Measurements from ENCODE around the gene SLC35G3.

SLC35G3 gene

GRCh38 chr17:35164716-35165115, 29.5 kb downstream of the SLC35G3 start:
- Mint-ChIP-seq H3K4me3 (no peak overlapping the region), H3K27ac (no peak overlapping the region), H3K4me1 (no peaks in the 10 kb centered on the region), H3K9me3 (no peaks in the 10 kb centered on the region), H3K27me3 (ENCODE audit: low read depth) (peaks cover 15% of the 10 kb centered on the region), H3K36me3 (ENCODE audit: low read depth) (no peaks in the 10 kb centered on the region)
- TF ChIP-seq, protein P1, sequence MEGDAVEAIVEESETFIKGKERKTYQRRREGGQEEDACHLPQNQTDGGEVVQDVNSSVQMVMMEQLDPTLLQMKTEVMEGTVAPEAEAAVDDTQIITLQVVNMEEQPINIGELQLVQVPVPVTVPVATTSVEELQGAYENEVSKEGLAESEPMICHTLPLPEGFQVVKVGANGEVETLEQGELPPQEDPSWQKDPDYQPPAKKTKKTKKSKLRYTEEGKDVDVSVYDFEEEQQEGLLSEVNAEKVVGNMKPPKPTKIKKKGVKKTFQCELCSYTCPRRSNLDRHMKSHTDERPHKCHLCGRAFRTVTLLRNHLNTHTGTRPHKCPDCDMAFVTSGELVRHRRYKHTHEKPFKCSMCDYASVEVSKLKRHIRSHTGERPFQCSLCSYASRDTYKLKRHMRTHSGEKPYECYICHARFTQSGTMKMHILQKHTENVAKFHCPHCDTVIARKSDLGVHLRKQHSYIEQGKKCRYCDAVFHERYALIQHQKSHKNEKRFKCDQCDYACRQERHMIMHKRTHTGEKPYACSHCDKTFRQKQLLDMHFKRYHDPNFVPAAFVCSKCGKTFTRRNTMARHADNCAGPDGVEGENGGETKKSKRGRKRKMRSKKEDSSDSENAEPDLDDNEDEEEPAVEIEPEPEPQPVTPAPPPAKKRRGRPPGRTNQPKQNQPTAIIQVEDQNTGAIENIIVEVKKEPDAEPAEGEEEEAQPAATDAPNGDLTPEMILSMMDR (IDR thresholded peaks at IDR 0.05; ENCODE audit: unreplicated experiment in 3 of 3): no peak

DNA sequence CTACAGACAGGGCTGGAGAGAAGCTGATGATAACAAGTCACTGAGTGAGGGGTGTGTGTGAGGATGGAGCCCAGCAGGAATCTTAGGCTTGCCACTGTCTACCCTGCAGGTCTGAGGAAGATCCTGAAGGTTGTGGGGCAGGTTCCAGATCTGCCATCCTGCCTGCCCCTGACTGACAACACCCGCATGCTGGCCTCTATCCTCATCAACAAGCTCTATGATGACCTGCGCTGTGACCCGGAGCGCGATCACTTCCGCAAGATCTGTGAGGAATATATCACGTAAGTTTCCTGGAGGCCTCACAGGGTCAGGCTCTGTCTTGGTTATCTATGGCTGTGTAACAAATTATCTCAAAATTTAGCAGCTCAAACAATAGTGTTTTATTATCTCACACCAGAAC, 30.3 kb downstream of the SLC35G3 start:
- TF ChIP-seq, protein P1 (IDR thresholded peaks at IDR 0.05; ENCODE audit: unreplicated experiment in 3 of 3): no peak
- no peaks in the 10 kb centered on the region for H3K4me1 Mint-ChIP-seq
- no peaks in the 10 kb centered on the region for H3K9me3 Mint-ChIP-seq
- H3K4me3 Mint-ChIP-seq: no peak overlapping the region
- no peak overlapping the region for H3K27ac Mint-ChIP-seq
- H3K27me3 Mint-ChIP-seq (ENCODE audit: low read depth): peaks cover 17% of the 10 kb centered on the region
- no peaks in the 10 kb centered on the region for H3K36me3 Mint-ChIP-seq (ENCODE audit: low read depth)

DNA sequence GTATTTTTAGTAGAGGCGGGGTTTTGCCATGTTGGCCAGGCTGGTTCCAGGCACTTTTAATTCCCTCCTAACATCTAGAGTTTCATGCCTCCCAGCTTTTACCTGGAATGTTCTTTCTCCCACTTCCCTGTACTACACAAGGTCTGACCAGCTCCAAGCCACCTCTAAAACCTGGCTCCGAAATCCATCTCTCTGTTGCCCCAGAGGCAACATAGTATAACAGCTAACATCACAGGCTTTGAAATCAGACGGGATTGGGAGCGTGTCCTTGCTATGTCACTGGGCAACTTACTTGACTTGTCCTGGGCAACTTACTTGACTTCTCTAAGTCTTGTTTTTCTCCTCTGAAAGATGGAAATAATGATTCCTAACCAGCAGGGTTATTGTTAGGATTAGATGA, 31.4 kb downstream of the SLC35G3 start:
- H3K4me1 Mint-ChIP-seq: no peaks in the 10 kb centered on the region
- H3K27me3 Mint-ChIP-seq (ENCODE audit: low read depth): peaks cover 17% of the 10 kb centered on the region
- no peaks in the 10 kb centered on the region for H3K36me3 Mint-ChIP-seq (ENCODE audit: low read depth)
- TF ChIP-seq, protein P1 (IDR thresholded peaks at IDR 0.05; ENCODE audit: unreplicated experiment in 3 of 3): no peak
- H3K27ac Mint-ChIP-seq: no peak overlapping the region
- no peak overlapping the region for H3K4me3 Mint-ChIP-seq
- no peaks in the 10 kb centered on the region for H3K9me3 Mint-ChIP-seq

DNA sequence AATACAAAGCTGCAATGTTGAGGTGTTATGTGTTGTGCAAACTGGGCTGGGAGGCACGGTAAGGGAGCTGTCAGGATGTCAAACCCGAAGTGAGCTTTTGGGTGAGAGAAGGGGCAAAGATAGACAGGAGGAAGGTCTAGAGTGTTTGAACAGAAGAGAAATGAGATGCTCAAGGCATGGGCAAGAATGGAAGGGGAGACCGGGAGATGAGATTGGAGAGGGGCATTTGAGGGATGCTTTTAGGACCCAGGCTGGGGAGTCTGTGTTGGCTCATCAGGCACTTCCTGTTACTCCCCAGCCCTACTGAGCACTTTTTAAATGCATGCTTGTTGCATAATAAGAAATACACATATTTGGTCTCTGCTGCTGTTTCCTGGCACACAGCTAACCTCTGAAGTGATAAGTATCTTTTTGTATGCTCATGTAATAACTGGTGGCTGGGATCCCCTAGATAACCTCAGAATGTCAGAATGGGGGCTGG, 32.9 kb downstream of the SLC35G3 start:
- H3K4me1 Mint-ChIP-seq: no peaks in the 10 kb centered on the region
- peaks cover 17% of the 10 kb centered on the region for H3K27me3 Mint-ChIP-seq (ENCODE audit: low read depth)
- H3K27ac Mint-ChIP-seq: no peak overlapping the region
- H3K9me3 Mint-ChIP-seq: no peaks in the 10 kb centered on the region
- no peaks in the 10 kb centered on the region for H3K36me3 Mint-ChIP-seq (ENCODE audit: low read depth)
- TF ChIP-seq, protein P1 (IDR thresholded peaks at IDR 0.05; ENCODE audit: unreplicated experiment in 3 of 3): no peak
- no peak overlapping the region for H3K4me3 Mint-ChIP-seq

DNA sequence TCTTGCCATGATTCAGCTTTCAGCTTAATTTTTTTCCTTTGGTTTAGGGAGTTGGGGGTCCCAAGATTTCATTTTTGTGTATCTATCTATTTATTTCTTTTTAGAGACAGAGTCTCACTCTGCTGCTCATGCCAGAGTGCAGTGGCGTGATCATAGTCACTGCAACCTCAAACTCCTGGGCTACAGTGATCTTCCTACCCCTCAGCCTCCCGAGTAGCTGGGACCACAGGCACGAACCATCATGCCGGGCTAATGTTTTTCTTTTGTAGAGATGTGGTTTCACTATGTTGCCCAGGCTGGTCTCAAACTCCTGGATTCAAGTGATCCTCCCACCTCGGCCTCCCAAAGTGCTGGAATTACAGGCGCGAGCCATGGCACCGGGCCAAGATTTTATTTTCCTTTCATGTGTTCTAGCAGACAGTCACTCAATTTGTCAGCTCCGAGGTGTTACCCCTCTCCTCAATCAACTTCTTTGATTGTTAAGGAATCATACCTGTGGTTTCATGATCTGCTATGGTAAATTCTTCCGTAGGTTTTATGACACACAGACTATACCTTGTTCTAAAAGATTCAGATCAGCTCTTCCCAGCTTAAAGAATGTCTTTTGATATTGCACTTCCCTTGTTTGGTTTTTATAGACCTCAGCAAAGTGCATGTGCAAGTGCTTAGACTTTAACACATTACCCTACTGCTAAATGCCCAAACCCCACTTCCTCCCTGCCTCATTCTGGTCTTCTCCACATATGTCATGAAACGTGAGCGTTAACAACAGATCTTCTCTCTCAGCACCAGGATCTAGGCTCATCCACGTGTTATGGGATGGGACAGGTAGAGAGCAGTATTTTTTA, 33.6 kb downstream of the SLC35G3 start:
- H3K27me3 Mint-ChIP-seq (ENCODE audit: low read depth): peaks cover 17% of the 10 kb centered on the region
- no peak overlapping the region for H3K4me3 Mint-ChIP-seq
- H3K9me3 Mint-ChIP-seq: no peaks in the 10 kb centered on the region
- no peaks in the 10 kb centered on the region for H3K36me3 Mint-ChIP-seq (ENCODE audit: low read depth)
- H3K27ac Mint-ChIP-seq: no peak overlapping the region
- TF ChIP-seq, protein P1 (IDR thresholded peaks at IDR 0.05; ENCODE audit: unreplicated experiment in 3 of 3): no peak
- no peaks in the 10 kb centered on the region for H3K4me1 Mint-ChIP-seq

DNA sequence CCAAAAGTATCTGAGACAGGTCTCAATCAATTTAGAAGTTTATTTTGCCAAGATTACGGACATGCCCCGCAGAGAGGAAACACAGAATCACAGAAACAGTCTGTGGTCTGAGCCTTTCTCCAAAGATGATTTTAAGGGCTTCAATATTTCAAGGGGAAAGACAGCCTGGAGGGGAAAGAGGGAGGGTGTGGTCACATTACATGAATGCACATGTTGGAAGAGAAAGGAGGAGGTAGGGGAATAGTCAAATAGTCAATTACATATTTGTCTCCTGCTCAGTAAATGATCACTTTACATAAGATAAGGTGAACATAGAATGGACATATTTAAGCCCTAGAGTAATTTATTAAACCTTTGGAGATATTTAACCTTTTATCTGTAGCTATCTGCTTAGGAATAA, 34.3 kb downstream of the SLC35G3 start:
- TF ChIP-seq, protein P1 (IDR thresholded peaks at IDR 0.05; ENCODE audit: unreplicated experiment in 3 of 3): no peak
- Mint-ChIP-seq H3K36me3 (ENCODE audit: low read depth) (no peaks in the 10 kb centered on the region), H3K4me3 (no peak overlapping the region), H3K27me3 (ENCODE audit: low read depth) (peaks cover 17% of the 10 kb centered on the region), H3K4me1 (no peaks in the 10 kb centered on the region), H3K9me3 (no peaks in the 10 kb centered on the region), H3K27ac (no peak overlapping the region)
